Endometrial microvascular endothelial cells (primary cell): ENCODE results near the gene MACROD1. TPM values are rescaled to one million over a fixed set of nuclear protein-coding genes. Genes with fewer than 3 reads are reported as not detected.

Experiments
- in situ Hi-C: cut with HindIII; loops from 2 replicates; pipeline ENCODE4 v1.10.0; 2017; ENCODE audit warnings: low sequenced_read_pairs, low pct_unique_long_range_greater_than_20kb; ENCODE audit errors: inconsistent ontology term
- total RNA-seq: library from RNA; depleted of rRNA; stranded (reverse); fragments of >200 nt; gene quantifications from one replicate; pipeline ENCODE4 v1.2.3, GENCODE V29; 2015; ENCODE audit errors: inconsistent ontology term

The MACROD1 gene
- total RNA-seq, 1 donor from 2014 or later, result 16.0 TPM

DNA sequence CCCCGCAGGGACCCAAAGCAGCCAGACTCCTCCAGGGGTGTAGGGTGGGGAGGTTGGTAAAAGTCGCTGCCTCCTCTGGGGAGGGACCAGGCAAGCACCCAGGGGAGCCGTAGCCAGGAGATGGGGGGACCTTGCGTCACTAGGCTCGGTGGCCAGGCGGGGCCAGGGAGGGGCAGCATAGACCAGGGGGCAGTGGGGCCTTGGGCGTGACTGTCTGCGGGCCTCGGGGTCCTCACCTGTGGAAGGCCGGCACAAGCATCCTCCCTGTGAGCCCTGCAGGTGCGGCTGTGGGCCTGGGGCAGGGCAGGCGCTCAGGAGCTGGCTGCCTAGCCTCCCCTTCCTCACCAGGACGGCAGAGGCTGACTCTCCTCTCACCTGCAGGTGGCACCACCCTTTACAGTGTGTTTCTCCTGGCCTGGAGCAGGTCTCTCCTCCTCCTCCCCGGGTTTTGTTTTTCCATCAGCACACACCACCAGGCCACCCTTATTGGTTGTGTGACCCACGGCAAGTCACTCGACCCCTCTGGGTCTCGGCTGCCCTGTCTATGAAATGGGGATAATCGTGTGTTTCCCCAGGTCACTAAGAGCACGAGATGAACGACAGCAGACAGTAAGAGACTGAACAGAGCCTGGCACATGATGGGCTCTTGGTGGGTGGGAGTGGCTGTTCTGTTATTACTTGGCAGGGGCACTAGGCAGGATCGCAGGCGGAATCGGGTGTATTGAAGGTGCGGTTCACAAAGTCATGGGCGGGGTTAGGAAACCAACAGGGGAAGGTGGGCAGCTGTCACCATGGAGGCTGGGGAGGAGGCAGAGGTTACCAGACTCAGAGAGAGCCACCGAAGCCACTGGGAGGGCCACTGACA lies 77.5 kb downstream of the MACROD1 start:
- in situ Hi-C loops, result no loop called here

- in situ Hi-C loops, result no loop called here
Observed at GRCh38 chr11:64086258-64087123, 79.4 kb downstream of the MACROD1 start.

GRCh38 chr11:64085906-64086257 lies 80.0 kb downstream of the MACROD1 start:
- in situ Hi-C loops, result no loop called here

DNA sequence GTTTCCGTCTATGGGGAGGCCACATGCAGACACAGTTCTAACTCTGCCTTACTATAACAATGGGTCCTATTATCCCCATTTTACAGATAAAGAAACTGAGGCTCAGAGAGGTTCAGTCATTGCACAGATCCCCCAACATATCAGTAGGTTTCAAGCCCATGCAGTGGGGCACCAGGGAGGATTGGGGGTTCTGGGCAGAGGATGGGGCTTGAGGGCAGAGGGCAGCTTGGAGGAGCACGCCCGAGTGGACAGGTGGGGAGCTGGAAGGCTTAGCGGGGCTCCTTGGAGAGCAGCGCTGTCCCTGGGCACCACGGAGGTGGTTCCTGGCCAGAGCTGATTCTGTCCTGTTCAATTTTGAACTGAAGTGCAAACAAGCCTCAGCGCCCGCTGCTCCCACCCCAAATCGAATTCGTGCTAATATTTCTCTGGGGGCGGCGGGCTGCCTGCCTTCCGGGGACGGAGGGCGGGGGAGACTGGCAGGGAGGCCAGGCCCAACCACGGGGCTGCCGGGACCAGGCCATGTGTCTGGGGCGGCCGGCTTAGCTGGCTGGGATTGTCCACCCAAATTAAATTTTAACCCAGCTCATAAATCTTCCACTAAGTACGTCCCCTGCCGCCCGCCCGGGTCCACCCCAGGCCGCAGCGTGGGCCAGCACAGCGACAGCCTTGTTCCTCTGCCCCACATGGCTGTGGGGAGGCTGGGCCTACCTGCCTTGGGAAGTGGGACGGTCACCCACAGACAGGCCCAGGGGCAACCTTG lies 80.8 kb downstream of the MACROD1 start:
- in situ Hi-C loops, result no loop called here

- in situ Hi-C loops, result no loop called here
Observed at GRCh38 chr11:64084146-64084950, 81.6 kb downstream of the MACROD1 start.

GRCh38 chr11:64083398-64084080 lies 82.4 kb downstream of the MACROD1 start:
- in situ Hi-C loops, result no loop called here

GRCh38 chr11:64081745-64082442 lies 84.0 kb downstream of the MACROD1 start:
- in situ Hi-C loops, result no loop called here

DNA sequence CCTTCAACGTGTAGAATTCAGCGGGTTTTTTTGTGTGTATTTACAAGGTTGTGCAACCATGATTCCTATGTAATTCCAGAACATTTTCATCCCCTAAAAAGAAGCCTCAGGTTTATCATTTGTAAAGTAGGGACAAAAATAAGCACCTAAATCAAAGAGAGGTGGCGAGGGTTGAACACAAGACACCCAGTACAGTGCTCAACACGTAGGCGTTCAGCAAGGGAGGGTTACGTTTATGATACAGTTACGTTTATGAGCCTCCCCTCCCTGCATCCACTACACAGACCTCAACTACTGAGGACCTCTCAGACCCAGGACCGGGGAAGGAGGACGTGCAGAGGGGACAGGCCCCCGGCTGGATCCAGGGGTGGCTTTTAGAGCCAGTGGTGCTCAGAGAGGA lies 85.5 kb downstream of the MACROD1 start:
- in situ Hi-C loops, result no loop called here

GRCh38 chr11:64078905-64079304 lies 87.0 kb downstream of the MACROD1 start:
- in situ Hi-C loops, result loop anchor here (10.0 kb wide), 1 partner anchor 74 kb away; no protein-coding TSS in a partner anchor

DNA sequence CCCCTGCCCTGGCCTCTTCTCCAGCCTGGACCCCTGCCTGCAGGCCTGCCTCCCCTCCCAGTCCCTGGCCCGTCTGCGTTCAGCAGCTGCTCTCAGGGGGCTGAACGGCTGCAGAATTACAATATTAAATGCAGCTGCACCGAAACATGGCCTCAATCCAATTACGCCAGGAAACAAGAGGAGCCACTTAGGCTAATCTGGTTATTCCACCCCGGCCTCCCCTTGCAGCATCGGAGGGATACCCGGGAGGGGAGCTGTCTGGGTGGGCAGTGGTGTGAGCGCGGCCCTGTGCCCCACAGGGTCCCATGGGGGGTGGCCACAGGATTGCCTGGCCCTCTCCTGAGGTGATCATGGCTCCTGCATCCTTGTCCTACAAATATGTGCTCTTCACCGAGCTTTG lies 87.6 kb downstream of the MACROD1 start:
- in situ Hi-C loops, result loop anchor here (10.0 kb wide), 1 partner anchor 73 kb away; no protein-coding TSS in a partner anchor

DNA sequence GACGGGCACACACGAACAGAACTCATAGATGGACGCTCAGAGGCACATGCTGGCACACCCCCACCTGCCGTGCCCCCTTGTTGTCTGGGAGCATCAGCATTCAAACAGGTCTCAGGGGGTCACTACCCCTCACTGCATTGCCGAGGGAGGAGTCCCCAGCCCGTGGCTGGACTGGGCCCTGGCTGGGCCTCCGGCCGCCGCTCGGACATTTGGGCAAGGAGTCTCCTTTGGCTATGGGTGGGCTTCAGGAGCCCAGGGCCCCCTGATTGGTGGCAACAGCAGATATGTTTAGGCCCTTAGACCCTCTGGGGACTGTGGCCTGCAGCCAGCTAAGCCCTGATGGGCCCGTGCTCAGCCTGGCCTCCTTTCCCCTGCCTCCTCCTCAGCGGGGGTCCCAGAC lies 88.3 kb downstream of the MACROD1 start:
- in situ Hi-C loops, result loop anchor here (10.0 kb wide), 1 partner anchor 73 kb away; no protein-coding TSS in a partner anchor

GRCh38 chr11:64076758-64077157 lies 89.2 kb downstream of the MACROD1 start:
- in situ Hi-C loops, result loop anchor here (10.0 kb wide), 1 partner anchor 72 kb away; no protein-coding TSS in a partner anchor

DNA sequence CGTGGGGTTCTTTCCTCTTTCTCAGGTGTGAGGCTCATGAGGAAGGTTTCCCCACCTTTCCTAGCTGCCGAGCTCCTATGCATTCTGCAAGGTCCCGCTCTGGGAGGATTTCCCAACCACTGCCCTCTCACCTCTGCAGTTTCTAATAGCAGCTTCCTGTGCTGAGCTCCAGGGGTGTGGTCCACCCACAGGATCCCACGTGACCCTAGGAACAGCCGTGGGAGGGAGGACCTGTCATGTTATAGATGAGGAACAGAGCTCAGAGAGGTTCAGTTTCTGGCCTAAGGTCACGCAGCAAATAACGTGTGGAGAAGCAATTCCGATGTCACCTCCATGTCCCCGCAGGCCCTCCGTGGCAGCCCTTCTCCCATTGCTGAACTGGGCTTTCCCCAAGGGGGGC lies 91.7 kb downstream of the MACROD1 start:
- in situ Hi-C loops, result loop anchor here (10.0 kb wide), 1 partner anchor 69 kb away; no protein-coding TSS in a partner anchor

DNA sequence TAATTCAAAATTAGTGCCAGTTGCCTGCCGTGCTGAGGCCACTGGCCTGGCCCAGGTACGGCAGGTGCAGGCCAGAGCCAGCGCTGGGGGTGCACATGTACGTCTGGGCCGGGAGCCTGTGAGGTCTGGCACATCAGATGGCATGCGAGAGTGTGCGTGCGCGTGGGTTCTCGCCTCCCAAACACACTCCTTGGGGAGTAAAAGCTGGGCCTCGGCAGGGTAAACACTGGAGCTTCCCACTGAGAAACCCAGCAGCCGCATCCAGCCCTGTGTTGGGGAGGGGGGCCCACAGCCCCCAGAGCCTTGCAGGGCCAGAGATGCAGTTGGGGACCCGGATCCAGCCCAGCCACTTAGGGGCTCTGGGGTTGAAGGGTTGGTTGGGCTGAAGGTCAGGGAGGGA lies 92.4 kb downstream of the MACROD1 start:
- in situ Hi-C loops, result loop anchor here (10.0 kb wide), 1 partner anchor 69 kb away; no protein-coding TSS in a partner anchor

GRCh38 chr11:64072871-64073270 lies 93.0 kb downstream of the MACROD1 start:
- in situ Hi-C loops, result loop anchor here (10.0 kb wide), 1 partner anchor 68 kb away; no protein-coding TSS in a partner anchor

- in situ Hi-C loops, result loop anchor here (10.0 kb wide), 1 partner anchor 68 kb away; no protein-coding TSS in a partner anchor
Observed at GRCh38 chr11:64072403-64072802, 93.5 kb downstream of the MACROD1 start.

GRCh38 chr11:64071849-64072248 lies 94.1 kb downstream of the MACROD1 start:
- in situ Hi-C loops, result loop anchor here (10.0 kb wide), 1 partner anchor 67 kb away; no protein-coding TSS in a partner anchor
